Right hindlimb (tissue), 1 donor: ENCODE results near the gene CREG2.
"Not testable (repeated sequence)": the region's sequence is repeated elsewhere in the genome, so short reads cannot be mapped to it uniquely, and the experiment has no call there.

Experiments used
- DNase-seq: peaks from one replicate; pipeline ENCODE4 v3.0.0-alpha.2; 2018

CREG2 gene

GRCh38 chr2:101371636-101372035 is 15.7 kb downstream of the CREG2 start:
- no peak for DNase-seq

- DNase-seq = no peak
Measured at GRCh38 chr2:101369100-101369499, 18.2 kb downstream of the CREG2 start.

- DNase-seq = no peak
Measured at GRCh38 chr2:101368376-101368775, 18.9 kb downstream of the CREG2 start.

- DNase-seq = no peak
Measured at GRCh38 chr2:101367508-101367907, 19.8 kb downstream of the CREG2 start.

- no peak for DNase-seq
Measured at GRCh38 chr2:101364878-101365277, 22.4 kb downstream of the CREG2 start.

- no peak for DNase-seq
Measured at GRCh38 chr2:101362777-101363176, 24.5 kb downstream of the CREG2 start.

GRCh38 chr2:101362316-101362715 is 25.0 kb downstream of the CREG2 start:
- no peak for DNase-seq

GRCh38 chr2:101361522-101361921 is 25.8 kb downstream of the CREG2 start:
- DNase-seq = no peak

GRCh38 chr2:101361121-101361520 is 26.2 kb downstream of the CREG2 start:
- no peak for DNase-seq

- DNase-seq = no peak
Measured at GRCh38 chr2:101360232-101360631, 27.1 kb downstream of the CREG2 start.

- DNase-seq = no peak
Measured at GRCh38 chr2:101359410-101359954, 27.8 kb downstream of the CREG2 start.

GRCh38 chr2:101357376-101357775 is 29.9 kb downstream of the CREG2 start:
- no peak for DNase-seq

- DNase-seq = no peak
Measured at GRCh38 chr2:101356521-101356920, 30.8 kb downstream of the CREG2 start.

- DNase-seq = no peak
Measured at GRCh38 chr2:101356055-101356454, 31.2 kb downstream of the CREG2 start.

GRCh38 chr2:101355401-101356054 is 31.8 kb downstream of the CREG2 start:
- DNase-seq = no peak

GRCh38 chr2:101354420-101355311 is 32.6 kb downstream of the CREG2 start:
- no peak for DNase-seq

- not testable (repeated sequence) for DNase-seq
Measured at GRCh38 chr2:101352631-101353030, 34.7 kb downstream of the CREG2 start.

- no peak for DNase-seq
Measured at GRCh38 chr2:101351207-101351606, 36.1 kb downstream of the CREG2 start.

- DNase-seq = no peak
Measured at GRCh38 chr2:101349893-101350662, 37.2 kb downstream of the CREG2 start.

- no peak for DNase-seq
Measured at GRCh38 chr2:101348883-101349282, 38.4 kb downstream of the CREG2 start.

- DNase-seq = no peak
Measured at GRCh38 chr2:101346909-101347308, 40.4 kb downstream of the CREG2 start.

GRCh38 chr2:101344137-101344536 is 43.2 kb downstream of the CREG2 start:
- no peak for DNase-seq

GRCh38 chr2:101342625-101343008 is 44.7 kb downstream of the CREG2 start:
- no peak for DNase-seq
